HCT116 (cell line): ENCODE data around the gene PKP3. TPM values are rescaled to one million over a fixed set of nuclear protein-coding genes. Genes with fewer than 3 reads are reported as not detected.

ENCODE experiments used
- ATAC-seq: fragments of 200-7000 bp; cut with Tn5 transposase; 2 replicates; pipeline ENCODE4 v1.9.1; 2020; ENCODE audit warnings: mild to moderate bottlenecking, moderate library complexity
- BruUV-seq: library from RNA; stranded (reverse); fragments of 400-500 nt; replicated peaks from 2 replicates; lab custom pipeline; 2021; lab: Mats Ljungman, UMichigan
- CTCF ChIA-PET: fragments of 300-600 bp; sonication (Branson Sonifier 250); formaldehyde crosslinking; loops from one replicate; lab custom pipeline; 2021; ENCODE audit warnings: antibody characterized with exemption; lab: Charles Lee
- POLR2A ChIA-PET: fragments of 300-600, 350-600 bp; sonication (Branson Sonifier 250); formaldehyde crosslinking; loops from one replicate; lab custom pipeline; 2021; ENCODE audit warnings: antibody characterized with exemption; lab: Charles Lee
- RAD21 ChIA-PET, 2 experiments: fragments of 300-600 bp; sonication (Branson Sonifier 250); formaldehyde crosslinking; loops; one replicate each; lab custom pipeline; 2023; ENCODE audit warnings: low total read pairs in 2 of 2; ENCODE audit not compliant: uncharacterized antibody in 2 of 2, unreplicated experiment in 2 of 2, low non-redundant PET in 1 of 2; lab: Charles Lee
- DNase-seq: peaks from one replicate; pipeline ENCODE4 v3.0.0-alpha.2; 2010; ENCODE audit warnings: low read depth, low spot score
- H2AFZ ChIP-seq: fragments of 200-600 bp; shearing (Covaris generic), sonication (generic); 2 replicates; pipeline ENCODE4 v1.6.1; 2017; ENCODE audit warnings: low read depth, mixed run types, mixed read lengths, antibody characterized with exemption, low read length; ENCODE audit not compliant: poor library complexity, severe bottlenecking
- H3K27ac ChIP-seq: 2 replicates; pipeline ENCODE4 v1.5.1; 2012; ENCODE audit warnings: low read depth, low read length
- H3K27me3 ChIP-seq: fragments of 200-600 bp; sonication (generic); 2 replicates; pipeline ENCODE4 v1.6.1; 2016; ENCODE audit warnings: mixed run types, low read length, mixed read lengths; ENCODE audit not compliant: insufficient read depth
- H3K36me3 ChIP-seq, 2 experiments: fragments of 200-500 bp in 1 of 2; fragments of 200-600 bp in 1 of 2; sonication (Bioruptor generic) in 1 of 2; sonication (generic) in 1 of 2; 2 replicates each; pipeline versions ENCODE4 v1.5.1 to v1.6.1; 2014 to 2016; ENCODE audit warnings: low read length in 2 of 2, inconsistent platforms in 1 of 2, mixed read lengths in 1 of 2, mixed run types in 1 of 2; ENCODE audit not compliant: insufficient read depth in 2 of 2, control insufficient read depth in 1 of 2
- H3K4me1 ChIP-seq, 2 experiments: fragments of 200-600 bp in 1 of 2; sonication (generic) in 1 of 2; 2 replicates each; pipeline versions ENCODE4 v1.5.1 to v1.6.1; 2012 to 2017; ENCODE audit warnings: low read length in 2 of 2, inconsistent platforms in 1 of 2, mild to moderate bottlenecking in 1 of 2, mixed read lengths in 1 of 2, mixed run types in 1 of 2, moderate library complexity in 1 of 2; ENCODE audit not compliant: insufficient read depth in 2 of 2, control insufficient read depth in 1 of 2
- H3K4me2 ChIP-seq: fragments of 200-600 bp; sonication (generic); 2 replicates; pipeline ENCODE4 v1.6.1; 2017; ENCODE audit warnings: mixed run types, low read length, mixed read lengths
- H3K4me3 ChIP-seq, 2 experiments: fragments of 200-600 bp in 1 of 2; sonication (generic) in 1 of 2; replicated peaks in 1 of 2; 2 replicates each; pipeline ENCODE4 v1.5.1; 2011 to 2016; ENCODE audit warnings: low read length in 2 of 2, control low read depth in 1 of 2, low read depth in 1 of 2, mild to moderate bottlenecking in 1 of 2, mixed read lengths in 1 of 2, mixed run types in 1 of 2
- H3K79me2 ChIP-seq: fragments of 200-600 bp; sonication (generic); 2 replicates; pipeline ENCODE4 v1.6.1; 2017; ENCODE audit warnings: mild to moderate bottlenecking, mixed run types, low read length, moderate library complexity, mixed read lengths; ENCODE audit not compliant: insufficient read depth
- H3K9ac ChIP-seq: fragments of 200-600 bp; sonication (generic); 2 replicates; pipeline ENCODE4 v1.6.1; 2016; ENCODE audit warnings: low read length, mixed read lengths
- H3K9me2 ChIP-seq: fragments of 200-600 bp; sonication (generic), shearing (Covaris generic); 2 replicates; pipeline ENCODE4 v1.6.1; 2017; ENCODE audit warnings: mixed run types, mild to moderate bottlenecking, moderate library complexity; ENCODE audit not compliant: insufficient read depth
- H3K9me3 ChIP-seq, 2 experiments: fragments of 200-500 bp in 1 of 2; fragments of 200-600 bp in 1 of 2; sonication (Bioruptor generic) in 1 of 2; sonication (generic) in 1 of 2; 2 replicates each; pipeline ENCODE4 v1.6.1; 2014 to 2017; ENCODE audit warnings: low read length in 2 of 2, mixed read lengths in 2 of 2, inconsistent platforms in 1 of 2, low read depth in 1 of 2, mild to moderate bottlenecking in 1 of 2, mixed run types in 1 of 2, moderate library complexity in 1 of 2; ENCODE audit not compliant: control insufficient read depth in 1 of 2, insufficient read depth in 1 of 2
- H4K20me1 ChIP-seq: fragments of 200-600 bp; sonication (generic), shearing (Covaris generic); 2 replicates; pipeline ENCODE4 v1.6.1; 2017; ENCODE audit warnings: mixed run types, mild to moderate bottlenecking, moderate library complexity; ENCODE audit not compliant: insufficient read depth
- ATF3 ChIP-seq: IDR thresholded peaks from 2 replicates; pipeline ENCODE4 v1.6.1; 2012
- CEBPB ChIP-seq: IDR thresholded peaks from 2 replicates; pipeline ENCODE4 v1.6.1; 2012; ENCODE audit warnings: low read depth
- CTCF ChIP-seq, 3 experiments: fragments of 200-600 bp in 1 of 3; sonication (generic) in 1 of 3; IDR thresholded peaks in 2 of 3; conservative IDR thresholded peaks in 1 of 3; 2 replicates each; pipeline ENCODE4 v1.5.1; 2012 to 2017; ENCODE audit warnings: low read depth in 2 of 3, low read length in 2 of 3, antibody characterized with exemption in 1 of 3, borderline replicate concordance in 1 of 3, control low read depth in 1 of 3, mild to moderate bottlenecking in 1 of 3, mixed read lengths in 1 of 3, mixed run types in 1 of 3, moderate library complexity in 1 of 3; ENCODE audit not compliant: insufficient read depth in 1 of 3
- EZH2 ChIP-seq: fragments of 200-600 bp; sonication (generic); IDR thresholded peaks from 2 replicates; pipeline ENCODE4 v1.6.1; 2017; ENCODE audit warnings: antibody characterized with exemption, mixed run types
- EZH2phosphoT487 ChIP-seq: fragments of 200-600 bp; IDR thresholded peaks from 2 replicates; pipeline ENCODE4 v1.6.1; 2018; ENCODE audit warnings: antibody characterized with exemption, borderline replicate concordance
- FOSL1 ChIP-seq: IDR thresholded peaks from 2 replicates; pipeline ENCODE4 v1.6.1; 2012; ENCODE audit warnings: low read depth
- MAX ChIP-seq: IDR thresholded peaks from 2 replicates; pipeline ENCODE4 v1.6.1; 2012
- SP1 ChIP-seq: IDR thresholded peaks from 2 replicates; pipeline ENCODE4 v1.6.1; 2012; ENCODE audit warnings: low read depth
- TCF7L2 ChIP-seq: IDR thresholded peaks from 2 replicates; pipeline ENCODE4 v1.7.0; 2011; ENCODE audit warnings: borderline replicate concordance, inconsistent platforms; ENCODE audit not compliant: insufficient read depth, insufficient read length; ENCODE audit errors: extremely low read depth
- ZNF274 ChIP-seq: fragments of 200-500 bp; sonication (Bioruptor generic); IDR thresholded peaks from 2 replicates; pipeline ENCODE4 v1.6.1; 2014; ENCODE audit warnings: mild to moderate bottlenecking, low read depth, low read length, inconsistent platforms
- intact Hi-C: fragments of 100-400 bp; cut with micrococcal nuclease; formaldehyde crosslinking; loops from 2 replicates; pipeline ENCODE4 v1.10.0; 2022
- total RNA-seq: library from RNA; stranded (reverse); gene quantifications from one replicate; pipeline ENCODE4 v1.2.1, GENCODE V29; 2021; ENCODE audit not compliant: unreplicated experiment

PKP3 gene
- total RNA-seq, 1 experiment from 2014 or later, result 157 TPM

GRCh38 chr11:408154-409007, 14.4 kb downstream of the PKP3 start (continued):
- no peak for TF ChIP-seq EZH2

- H3K36me3 ChIP-seq, result peaks cover 0 to 2% of the 10 kb centered on the region in 2 experiments; a peak in 2 of 4 replicates
- no peak overlapping the region for H3K27ac ChIP-seq
- no peaks in the 10 kb centered on the region for H3K9me3 ChIP-seq
- RAD21 ChIA-PET, result no interaction called here
- no peaks in the 10 kb centered on the region for H3K27me3 ChIP-seq
- H3K79me2 ChIP-seq, result no peaks in the 10 kb centered on the region
- no peak for DNase-seq
- intact Hi-C loops, result loop anchor here (5.0 kb wide), 1 partner anchor 38 kb away; no protein-coding TSS in a partner anchor
- TF ChIP-seq SP1, result no peak
- TF ChIP-seq EZH2phosphoT487, result no peak
- TF ChIP-seq CEBPB, result no peak
- TF ChIP-seq ATF3, result no peak
- TF ChIP-seq CTCF (IDR thresholded peaks at IDR 0.05 in 2 of 3, conservative IDR thresholded peaks at IDR 0.05 in 1 of 3; ENCODE audit: borderline replicate concordance in 1 of 3, insufficient read depth in 1 of 3, low read depth in 2 of 3, low read length in 2 of 3), result no peak
- TF ChIP-seq TCF7L2, result no peak
- no peak for TF ChIP-seq ZNF274
- no peak for TF ChIP-seq FOSL1
- no peak for TF ChIP-seq MAX
- TF ChIP-seq, all 23 proteins: peak for 0
- no peak overlapping the region for H3K4me3 ChIP-seq
- ChIA-PET POLR2A (no interaction called here), CTCF (no interaction called here)
- no peak for ATAC-seq
- H3K4me1 ChIP-seq, result peaks cover 14 to 42% of the 10 kb centered on the region in 2 experiments
- H2AFZ ChIP-seq, result no peak overlapping the region
- BruUV-seq, result no TSS peak
- H3K9ac ChIP-seq, result no peak overlapping the region
- H3K4me2 ChIP-seq, result no peak overlapping the region
- no peaks in the 10 kb centered on the region for H3K9me2 ChIP-seq
- no peaks in the 10 kb centered on the region for H4K20me1 ChIP-seq
These were observed 15.1 kb downstream of the PKP3 start for GRCh38 chr11:409008-409599.
